B cell (primary cell): ENCODE data around the gene NPEPPS.

Experiments used
- EZH2 ChIP-seq: IDR thresholded peaks from 2 replicates; pipeline ENCODE4 v1.6.1; 2012; ENCODE audit warnings: borderline replicate concordance, low read depth, mild to moderate bottlenecking, moderate library complexity, low read length; ENCODE audit not compliant: insufficient read depth, poor library complexity, severe bottlenecking
- TF ChIP-seq, protein P1 (sequence below): fragments of 200-600 bp; IDR thresholded peaks from one replicate; pipeline ENCODE4 v1.8.0; 2022; ENCODE audit warnings: antibody characterized with exemption, mild to moderate bottlenecking

- TF ChIP-seq, protein P1, sequence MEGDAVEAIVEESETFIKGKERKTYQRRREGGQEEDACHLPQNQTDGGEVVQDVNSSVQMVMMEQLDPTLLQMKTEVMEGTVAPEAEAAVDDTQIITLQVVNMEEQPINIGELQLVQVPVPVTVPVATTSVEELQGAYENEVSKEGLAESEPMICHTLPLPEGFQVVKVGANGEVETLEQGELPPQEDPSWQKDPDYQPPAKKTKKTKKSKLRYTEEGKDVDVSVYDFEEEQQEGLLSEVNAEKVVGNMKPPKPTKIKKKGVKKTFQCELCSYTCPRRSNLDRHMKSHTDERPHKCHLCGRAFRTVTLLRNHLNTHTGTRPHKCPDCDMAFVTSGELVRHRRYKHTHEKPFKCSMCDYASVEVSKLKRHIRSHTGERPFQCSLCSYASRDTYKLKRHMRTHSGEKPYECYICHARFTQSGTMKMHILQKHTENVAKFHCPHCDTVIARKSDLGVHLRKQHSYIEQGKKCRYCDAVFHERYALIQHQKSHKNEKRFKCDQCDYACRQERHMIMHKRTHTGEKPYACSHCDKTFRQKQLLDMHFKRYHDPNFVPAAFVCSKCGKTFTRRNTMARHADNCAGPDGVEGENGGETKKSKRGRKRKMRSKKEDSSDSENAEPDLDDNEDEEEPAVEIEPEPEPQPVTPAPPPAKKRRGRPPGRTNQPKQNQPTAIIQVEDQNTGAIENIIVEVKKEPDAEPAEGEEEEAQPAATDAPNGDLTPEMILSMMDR, result no peak
- no peak for TF ChIP-seq EZH2
These were observed 119.9 kb downstream of the NPEPPS start for GRCh38 chr17:47650525-47651522.
